ENCODE measurements around the gene BCORL1.

BCORL1 gene

DNA sequence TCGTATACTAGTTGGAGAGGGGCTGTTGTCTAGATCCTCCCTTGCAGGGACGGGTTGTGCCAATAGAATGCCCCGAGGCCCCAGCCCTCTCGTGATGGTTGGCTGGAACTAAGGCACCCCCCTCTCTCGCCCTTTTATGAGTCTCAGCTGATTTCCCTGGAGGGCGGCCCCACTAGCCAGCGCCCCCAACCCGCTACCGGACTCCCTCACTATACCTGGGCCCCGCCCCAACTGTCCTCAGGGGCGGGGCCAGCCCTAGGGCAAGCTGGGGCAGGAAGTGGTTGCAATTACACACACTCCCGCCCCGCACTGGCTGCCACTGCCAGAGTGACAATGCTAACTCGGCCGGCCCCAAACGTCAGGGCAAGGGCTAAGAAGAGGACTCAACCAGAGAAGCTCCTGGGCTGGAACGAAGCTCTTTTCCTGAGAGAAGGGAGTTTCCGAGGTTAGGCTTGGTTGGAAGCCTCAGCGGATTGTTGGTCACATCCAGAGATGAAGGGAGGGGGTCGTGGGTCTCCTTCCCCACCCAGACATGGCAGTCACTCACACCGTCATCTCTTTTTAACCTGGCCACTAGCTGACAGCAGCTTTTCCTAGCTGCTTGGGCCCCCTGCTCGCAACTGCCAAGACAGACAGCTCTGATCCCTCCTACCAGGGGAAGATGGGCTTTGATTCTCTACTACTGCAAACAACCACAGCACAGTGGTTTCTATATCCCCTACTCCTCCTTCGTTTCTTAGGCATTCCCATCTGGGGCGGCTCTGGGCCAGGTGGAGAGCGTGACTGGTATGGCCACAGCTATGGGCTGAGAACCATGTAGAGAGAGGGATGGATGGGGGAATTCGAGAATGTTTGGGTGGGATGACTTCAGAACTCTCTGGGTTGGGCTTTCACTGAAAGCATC, 21.0 kb upstream of the BCORL1 start:
- no peak for DNase-seq

DNA sequence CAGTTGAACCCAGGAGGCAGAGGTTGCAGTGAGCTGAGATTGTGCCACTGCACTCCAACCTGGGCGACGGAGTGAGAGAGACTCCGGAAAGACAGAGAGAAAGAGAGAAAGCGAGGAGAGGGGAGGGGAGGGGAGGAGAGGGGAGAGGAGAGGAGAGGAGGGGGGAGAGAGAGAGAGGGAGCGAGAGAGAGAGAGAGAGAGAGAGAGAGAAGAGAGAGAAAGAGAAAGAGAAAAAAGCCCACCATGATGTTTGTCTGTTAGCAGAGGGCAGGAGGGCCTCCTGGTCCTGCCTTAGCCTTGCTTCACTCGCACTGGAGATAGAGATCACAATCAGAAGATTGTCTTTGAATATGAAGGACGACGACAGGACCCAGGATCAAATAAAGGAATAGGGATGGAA, 18.7 kb upstream of the BCORL1 start:
- no peak for DNase-seq

GRCh38 chrX:129965166-129965565, 17.3 kb upstream of the BCORL1 start:
- no peak for DNase-seq

DNA sequence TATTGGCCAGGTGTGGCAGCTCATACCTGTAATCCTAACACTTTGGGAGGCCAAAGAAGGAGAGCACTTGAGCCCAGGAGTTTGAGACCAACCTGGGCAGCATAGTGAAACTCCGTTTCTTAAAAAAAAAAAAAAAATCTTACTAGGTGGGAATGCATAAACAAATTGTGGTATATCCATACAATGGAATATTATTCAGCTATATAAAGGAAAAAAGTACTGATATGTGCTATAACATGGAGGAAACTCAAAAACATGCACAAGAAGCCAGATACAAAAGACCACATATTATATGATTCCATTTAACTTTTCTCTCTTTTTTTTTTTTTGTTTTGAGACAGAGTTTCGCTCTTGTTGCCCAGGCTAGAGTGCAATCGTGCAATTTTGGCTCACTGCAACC, 13.5 kb upstream of the BCORL1 start:
- DNase-seq, result no peak

DNA sequence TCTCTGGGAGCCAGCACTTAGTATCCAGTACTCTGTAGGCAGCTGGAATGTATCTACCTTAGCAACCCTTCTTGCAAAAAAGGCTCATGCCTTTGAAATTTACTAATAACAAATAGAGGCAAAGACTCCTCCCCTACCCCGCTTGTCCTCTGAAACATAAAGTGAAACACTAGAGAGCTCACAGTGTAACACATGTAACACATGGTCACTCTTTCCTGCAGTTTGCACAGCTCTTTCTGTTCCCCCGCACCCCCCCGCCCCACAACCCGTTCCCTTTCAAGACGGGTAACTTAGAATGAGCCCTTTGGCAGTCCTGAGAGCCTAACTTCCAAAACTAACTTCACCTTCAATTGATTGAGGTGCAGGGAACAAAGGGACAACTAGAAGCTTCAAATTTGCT, 6.0 kb upstream of the BCORL1 start:
- DNase-seq, result no peak

DNA sequence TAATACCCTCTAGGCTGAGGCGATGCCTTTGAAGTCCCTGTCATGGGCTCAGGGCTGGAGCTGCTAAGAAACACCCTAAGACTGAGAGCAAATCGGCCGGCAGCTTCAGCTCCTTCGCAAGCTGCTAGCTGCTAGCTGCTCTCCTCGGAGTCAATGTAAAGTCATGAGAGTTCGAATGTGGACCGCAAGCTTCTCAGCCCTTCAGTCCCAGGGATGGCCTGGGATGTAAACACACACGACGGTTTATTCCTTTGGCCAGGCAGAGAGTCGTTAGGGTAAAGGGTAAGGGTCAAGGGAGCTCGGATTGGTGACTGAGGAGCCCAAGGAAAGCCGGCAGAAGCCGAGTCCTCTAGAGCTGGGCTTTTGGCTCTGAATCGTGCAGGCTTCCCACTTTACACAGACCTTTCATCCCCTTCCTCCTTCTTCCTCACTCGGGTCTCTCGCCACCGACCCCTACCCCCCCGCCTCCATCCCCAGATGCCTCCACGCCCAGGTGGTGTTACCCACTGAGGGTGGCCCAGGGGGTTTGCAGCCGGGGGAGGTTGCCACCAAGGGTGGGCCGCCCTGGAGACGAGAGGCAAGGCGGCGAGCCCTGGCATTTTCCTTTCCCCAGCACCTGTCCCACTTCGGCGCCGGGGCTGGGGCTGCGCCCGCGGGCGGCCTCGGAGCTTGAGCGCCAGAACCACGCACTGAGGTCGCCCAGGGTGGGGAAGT, 3.1 kb upstream of the BCORL1 start:
- no peak for DNase-seq

- no peak for DNase-seq
Measured at GRCh38 chrX:129980001-129980401, 2.4 kb upstream of the BCORL1 start.

- no peak for DNase-seq
Measured at GRCh38 chrX:129980540-129981199, 1.8 kb upstream of the BCORL1 start.

DNA sequence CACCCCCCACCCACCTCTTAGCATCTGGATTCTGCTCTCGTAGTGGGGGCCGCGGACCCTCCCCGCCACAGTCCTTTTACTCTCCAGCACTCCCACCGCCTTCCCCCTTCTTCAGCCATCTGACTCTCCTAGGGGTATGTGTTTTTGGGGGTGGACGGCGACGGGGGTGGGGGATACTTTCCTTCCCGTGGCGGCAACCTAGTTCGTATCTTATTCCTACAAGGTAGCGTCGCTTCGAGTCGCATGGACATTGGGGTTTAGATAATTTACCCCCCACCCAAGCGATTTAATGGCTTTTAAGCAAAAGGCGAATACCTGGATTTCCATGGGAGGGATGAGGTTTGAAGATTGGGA, 1.3 kb upstream of the BCORL1 start:
- DNase-seq, result no peak

DNA sequence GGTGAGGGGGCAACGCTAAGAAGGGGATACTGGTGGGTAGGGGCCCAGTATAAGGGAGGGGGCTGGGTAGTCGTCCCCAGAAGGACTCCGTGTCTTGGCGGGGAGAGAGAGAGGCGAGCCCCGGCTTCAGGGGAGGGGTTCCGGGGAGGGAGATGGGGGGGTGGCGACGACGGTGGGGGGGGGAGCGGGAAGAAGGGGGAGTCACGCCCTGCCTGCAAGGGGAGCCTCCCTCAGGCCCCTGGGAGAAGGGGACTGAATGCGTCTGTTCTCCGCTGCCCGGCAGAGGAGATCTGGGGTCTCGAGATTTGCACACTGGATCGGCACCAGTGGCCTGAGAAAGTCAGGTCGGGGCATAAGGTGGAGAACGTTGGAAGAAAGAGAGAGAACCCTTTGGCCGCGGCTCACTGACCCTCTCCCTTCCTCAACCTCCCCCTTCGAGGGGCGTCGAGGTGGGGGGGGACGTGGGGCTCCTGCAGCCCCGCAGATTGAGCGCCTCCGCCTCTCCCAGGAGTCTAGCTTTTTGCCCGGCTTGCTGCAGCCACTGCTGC, 609 bp upstream of the BCORL1 start:
- no peak for DNase-seq

DNA sequence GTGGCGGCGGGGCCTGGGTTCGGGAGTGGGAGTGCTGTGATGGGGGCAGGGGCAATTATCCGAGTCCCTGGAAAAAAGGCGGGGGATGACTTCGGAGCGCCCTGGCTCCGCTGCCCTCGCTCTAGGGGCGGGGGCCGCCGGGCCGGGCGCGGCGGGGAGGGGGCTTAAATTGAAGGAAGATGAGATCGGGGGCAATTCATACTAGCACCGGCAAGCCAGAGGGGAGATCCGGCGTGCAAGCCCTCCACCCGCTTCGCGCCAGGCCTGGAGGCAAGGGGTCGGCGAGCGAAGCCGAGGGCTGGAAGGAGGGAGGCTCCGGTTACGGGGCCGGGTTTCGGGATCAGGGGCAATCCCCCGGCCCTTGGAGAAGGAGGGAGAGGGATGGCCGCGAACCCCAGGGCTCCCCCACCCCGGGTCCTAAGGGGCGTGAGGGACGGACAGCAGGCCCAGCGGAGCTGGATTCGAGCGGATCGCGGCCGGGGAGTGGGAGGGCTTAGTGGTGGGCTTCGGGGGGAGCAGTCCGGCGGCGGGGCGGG, 1.2 kb downstream of the BCORL1 start:
- DNase-seq, result no peak

DNA sequence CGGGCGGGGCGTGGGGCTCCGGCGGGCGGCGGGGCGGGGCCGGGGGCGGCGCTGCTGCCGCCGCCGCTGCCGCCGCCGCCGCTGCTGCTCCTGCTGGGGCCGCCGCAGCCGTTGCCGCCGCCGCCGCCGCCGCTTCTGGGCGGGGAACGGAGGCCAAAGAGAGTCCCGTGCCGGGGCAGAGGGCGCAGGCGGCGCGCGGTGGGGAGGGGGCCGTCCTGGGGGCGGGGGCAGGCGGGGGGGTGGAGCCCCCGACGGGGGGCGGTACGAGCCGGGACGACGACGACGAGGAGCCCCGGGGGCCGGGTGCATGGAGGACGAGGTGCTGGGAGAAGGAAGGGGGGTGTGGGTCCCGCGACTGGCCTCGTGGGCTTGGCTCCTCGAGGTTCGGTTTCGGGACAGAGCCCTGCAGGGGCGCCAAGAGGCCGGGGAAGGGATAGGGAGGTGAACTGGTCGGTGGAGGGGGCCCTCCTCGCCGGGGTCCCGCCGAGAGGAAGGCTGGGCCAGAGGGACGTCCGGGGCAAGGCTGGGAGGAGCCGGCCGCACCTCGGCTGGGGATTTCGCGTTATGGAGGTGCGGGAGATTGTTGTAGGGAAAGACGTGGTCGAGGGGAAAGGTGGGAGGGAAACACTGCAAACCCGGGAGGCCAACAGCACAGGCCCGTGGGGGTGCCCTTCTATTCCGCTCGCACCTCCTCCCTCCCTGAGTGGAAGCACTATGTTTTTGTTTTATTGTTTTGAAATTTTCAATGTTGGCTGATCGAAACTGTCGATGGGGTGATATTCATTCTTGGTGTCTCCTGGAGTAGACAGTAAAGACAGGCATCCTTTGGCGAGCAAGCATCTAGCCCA, 1.9 kb downstream of the BCORL1 start:
- DNase-seq, result peak; percentile 17

- DNase-seq, result no peak
Measured at GRCh38 chrX:129987871-129988270, 5.4 kb downstream of the BCORL1 start.

- DNase-seq, result no peak
Measured at GRCh38 chrX:129992181-129992580, 9.7 kb downstream of the BCORL1 start.

GRCh38 chrX:129996120-129996519, 13.7 kb downstream of the BCORL1 start:
- DNase-seq, result peak; percentile 62

DNA sequence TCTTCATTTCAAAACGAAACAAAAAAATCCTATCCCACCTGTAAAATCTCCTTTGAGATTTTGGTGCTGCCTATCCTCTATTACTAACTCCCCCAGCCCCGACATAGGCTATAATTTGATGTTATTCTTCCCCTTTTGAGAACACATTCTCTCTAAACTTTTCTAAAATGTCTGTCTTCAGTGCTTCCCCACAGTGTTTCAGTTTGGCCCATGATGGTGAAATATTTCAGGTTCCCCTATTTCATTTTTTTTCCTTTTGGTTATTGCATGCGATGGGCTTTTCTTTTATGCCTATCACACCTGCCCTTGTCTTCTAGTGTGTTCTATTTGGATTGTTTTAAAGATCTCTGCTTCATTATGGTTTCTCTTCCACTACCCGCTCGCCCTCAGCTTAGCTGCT, 14.7 kb downstream of the BCORL1 start:
- DNase-seq, result no peak

- DNase-seq, result no peak
Measured at GRCh38 chrX:129998021-129998420, 15.6 kb downstream of the BCORL1 start.

DNA sequence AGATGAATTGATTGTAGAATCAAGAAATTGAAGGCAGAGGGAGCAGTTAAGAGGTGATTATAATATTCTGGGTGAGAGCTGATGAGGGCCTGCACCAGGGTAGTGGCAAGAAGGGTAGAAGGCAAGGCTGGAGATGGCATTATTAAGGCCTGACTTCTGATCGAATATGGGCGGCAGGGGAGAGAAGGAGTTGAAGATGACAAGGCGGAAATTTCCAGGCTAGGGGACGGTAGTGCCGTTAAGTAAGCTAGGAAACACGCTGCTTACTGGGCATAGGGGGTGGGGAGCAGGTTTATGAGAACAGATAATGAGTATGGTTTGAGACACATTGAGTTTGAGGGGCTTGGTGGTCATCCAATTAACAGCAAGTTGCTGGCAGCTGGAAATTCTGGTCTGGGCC, 19.5 kb downstream of the BCORL1 start:
- no peak for DNase-seq

- DNase-seq, result no peak
Measured at GRCh38 chrX:130002541-130002940, 20.1 kb downstream of the BCORL1 start.

GRCh38 chrX:130005089-130005807, 22.8 kb downstream of the BCORL1 start:
- DNase-seq, result no peak

DNA sequence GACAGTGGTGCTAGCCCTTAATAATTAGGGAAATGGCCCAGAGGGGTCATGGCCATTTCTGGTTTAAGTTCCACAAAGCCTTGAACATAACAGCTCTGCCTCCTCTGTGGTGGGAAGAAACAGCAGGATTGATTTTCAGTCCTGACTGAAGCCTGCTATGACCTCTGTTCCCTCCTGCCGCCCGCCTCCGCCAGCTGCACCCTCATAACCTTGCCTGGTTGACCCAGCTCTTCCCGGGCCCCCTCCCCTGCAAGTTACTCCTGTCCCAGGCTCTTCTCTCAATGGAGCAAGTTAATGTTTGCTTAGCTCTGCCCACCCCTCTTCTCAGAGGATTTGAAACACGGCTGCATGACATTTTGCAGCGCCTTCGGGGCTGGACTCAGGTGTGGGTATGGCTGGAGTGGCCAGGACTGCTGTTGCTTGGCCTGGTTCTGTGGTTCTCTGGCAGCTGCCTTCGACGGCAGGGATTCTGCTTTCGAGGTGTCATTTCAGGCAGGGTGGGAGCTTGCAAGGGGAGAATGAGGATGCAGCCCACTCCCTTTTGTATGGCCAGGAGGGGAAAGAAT, 27.3 kb downstream of the BCORL1 start:
- no peak for DNase-seq

All from fibroblast of skin of abdomen (primary cell).